Kidney (tissue), 14 donors: ENCODE measurements around the gene ADAMTS14. TPM values are rescaled to one million over a fixed set of nuclear protein-coding genes. Genes with fewer than 3 reads are reported as not detected.

Source experiments
- DNase-seq, 5 donors: peaks; one replicate each; pipeline ENCODE4 v3.0.0-alpha.2; 2013 to 2020
- FAIRE-seq: peaks from 2 replicates; lab custom pipeline; 2012; peaks lifted over from hg19 to GRCh38; lab: Jason Lieb, UNC
- H3K27ac ChIP-seq, 2 donors: one replicate each; pipeline ENCODE4 v1.7.0; 2013; ENCODE audit warnings: low read depth in 2 of 2, low read length in 2 of 2, inconsistent platforms in 1 of 2
- H3K27me3 ChIP-seq: one replicate; pipeline ENCODE4 v1.7.1; 2013; ENCODE audit warnings: low read length, inconsistent platforms; ENCODE audit not compliant: control insufficient read depth, insufficient read depth
- H3K36me3 ChIP-seq, 3 donors: one replicate each; pipeline versions ENCODE4 v1.7.0 to v1.7.1; 2013; ENCODE audit warnings: low read length in 3 of 3, control low read depth in 1 of 3, inconsistent platforms in 1 of 3; ENCODE audit not compliant: insufficient read depth in 3 of 3, control insufficient read depth in 2 of 3
- H3K4me1 ChIP-seq, 3 donors: one replicate each; pipeline versions ENCODE4 v1.7.0 to v1.7.1; 2013; ENCODE audit warnings: low read length in 3 of 3, inconsistent platforms in 1 of 3, low read depth in 1 of 3; ENCODE audit not compliant: control insufficient read depth in 2 of 3, insufficient read depth in 2 of 3
- H3K4me3 ChIP-seq, 3 donors: one replicate each; pipeline versions ENCODE4 v1.7.0 to v1.8.1; 2013; ENCODE audit warnings: low read length in 3 of 3, control low read depth in 1 of 3, inconsistent platforms in 1 of 3
- H3K9ac ChIP-seq, 3 donors: one replicate each; pipeline versions ENCODE4 v1.7.0 to v1.7.1; 2013; ENCODE audit warnings: low read length in 3 of 3, control low read depth in 1 of 3, inconsistent platforms in 1 of 3
- H3K9me3 ChIP-seq, 3 donors: one replicate each; pipeline versions ENCODE4 v1.7.0 to v1.7.1; 2013; ENCODE audit warnings: low read length in 3 of 3, control low read depth in 1 of 3, inconsistent platforms in 1 of 3; ENCODE audit not compliant: control insufficient read depth in 2 of 3, insufficient read depth in 1 of 3
- intact Hi-C: fragments of 100-400 bp; cut with DNase I; formaldehyde crosslinking; loops from one replicate; pipeline ENCODE4 v1.11.1; 2022
- polyA plus RNA-seq: library from polyadenylated mRNA; stranded (reverse); fragments of 350-450 nt; fragmentation: Illumina TruSeq; extraction: RNeasy Lipid Tissue Mini Kit (QIAGEN cat#74804); gene quantifications from one replicate; pipeline ENCODE4 v1.2.3, GENCODE V29; 2014; ENCODE audit warnings: low read depth, low replicate concordance; ENCODE audit not compliant: insufficient read depth
- total RNA-seq: library from RNA; stranded (reverse); fragmentation: NEBNext Ultra II Directional; extraction: Animal tissue kit (Norgen Biotek cat#: 25700); gene quantifications from one replicate; pipeline ENCODE4 v1.2.1, GENCODE V29; 2021
- TF ChIP-seq, protein P1 (sequence below): IDR thresholded peaks from 3 replicates; pipeline ENCODE4 v1.5.1; 2012; ENCODE audit warnings: mild to moderate bottlenecking, moderate library complexity, borderline replicate concordance; ENCODE audit not compliant: insufficient read depth; ENCODE audit errors: extremely low read depth
- donor health status: control.
- donor health status: control.
- donor health status: control.
- donor health status: control.
- donor health status: control.
- donor health status: DM: yes; HTN: yes; CAD: no.
- donor health status: Normal renal cell carcinoma (clear cell type).

Gene ADAMTS14
- total and polyA plus RNA-seq, 2 donors from 2014 or later, result 0.47 TPM; not detected in 1

- H3K36me3 ChIP-seq, result no peaks in the 10 kb centered on the region
- intact Hi-C loops, result no loop called here
- H3K9me3 ChIP-seq, result no peaks in the 10 kb centered on the region
- H3K4me3 ChIP-seq, result no peak overlapping the region
- FAIRE-seq (no peak), DNase-seq (peak in 1 of 5 donors; percentile 49)
- TF ChIP-seq, protein P1, sequence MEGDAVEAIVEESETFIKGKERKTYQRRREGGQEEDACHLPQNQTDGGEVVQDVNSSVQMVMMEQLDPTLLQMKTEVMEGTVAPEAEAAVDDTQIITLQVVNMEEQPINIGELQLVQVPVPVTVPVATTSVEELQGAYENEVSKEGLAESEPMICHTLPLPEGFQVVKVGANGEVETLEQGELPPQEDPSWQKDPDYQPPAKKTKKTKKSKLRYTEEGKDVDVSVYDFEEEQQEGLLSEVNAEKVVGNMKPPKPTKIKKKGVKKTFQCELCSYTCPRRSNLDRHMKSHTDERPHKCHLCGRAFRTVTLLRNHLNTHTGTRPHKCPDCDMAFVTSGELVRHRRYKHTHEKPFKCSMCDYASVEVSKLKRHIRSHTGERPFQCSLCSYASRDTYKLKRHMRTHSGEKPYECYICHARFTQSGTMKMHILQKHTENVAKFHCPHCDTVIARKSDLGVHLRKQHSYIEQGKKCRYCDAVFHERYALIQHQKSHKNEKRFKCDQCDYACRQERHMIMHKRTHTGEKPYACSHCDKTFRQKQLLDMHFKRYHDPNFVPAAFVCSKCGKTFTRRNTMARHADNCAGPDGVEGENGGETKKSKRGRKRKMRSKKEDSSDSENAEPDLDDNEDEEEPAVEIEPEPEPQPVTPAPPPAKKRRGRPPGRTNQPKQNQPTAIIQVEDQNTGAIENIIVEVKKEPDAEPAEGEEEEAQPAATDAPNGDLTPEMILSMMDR, result no peak
- H3K27ac ChIP-seq, result no peak overlapping the region
- H3K27me3 ChIP-seq, result no peaks in the 10 kb centered on the region
- no peak overlapping the region for H3K9ac ChIP-seq
- peaks cover 0 to 11% (median 6%) of the 10 kb centered on the region in 3 donors for H3K4me1 ChIP-seq
Observed at GRCh38 chr10:70756700-70757360, 84.5 kb downstream of the ADAMTS14 start.

- Histone ChIP-seq H3K4me1 (peaks cover 0 to 11% (median 6%) of the 10 kb centered on the region in 3 donors), H3K36me3 (no peaks in the 10 kb centered on the region), H3K4me3 (no peak overlapping the region), H3K9me3 (no peaks in the 10 kb centered on the region), H3K27ac (no peak overlapping the region), H3K9ac (no peak overlapping the region), H3K27me3 (no peaks in the 10 kb centered on the region)
- TF ChIP-seq, protein P1, result no peak
- intact Hi-C loops, result no loop called here
- FAIRE-seq, result no peak
- peak in 1 of 5 donors; percentile 69 for DNase-seq
Observed at GRCh38 chr10:70757856-70758255, 85.5 kb downstream of the ADAMTS14 start.

DNA sequence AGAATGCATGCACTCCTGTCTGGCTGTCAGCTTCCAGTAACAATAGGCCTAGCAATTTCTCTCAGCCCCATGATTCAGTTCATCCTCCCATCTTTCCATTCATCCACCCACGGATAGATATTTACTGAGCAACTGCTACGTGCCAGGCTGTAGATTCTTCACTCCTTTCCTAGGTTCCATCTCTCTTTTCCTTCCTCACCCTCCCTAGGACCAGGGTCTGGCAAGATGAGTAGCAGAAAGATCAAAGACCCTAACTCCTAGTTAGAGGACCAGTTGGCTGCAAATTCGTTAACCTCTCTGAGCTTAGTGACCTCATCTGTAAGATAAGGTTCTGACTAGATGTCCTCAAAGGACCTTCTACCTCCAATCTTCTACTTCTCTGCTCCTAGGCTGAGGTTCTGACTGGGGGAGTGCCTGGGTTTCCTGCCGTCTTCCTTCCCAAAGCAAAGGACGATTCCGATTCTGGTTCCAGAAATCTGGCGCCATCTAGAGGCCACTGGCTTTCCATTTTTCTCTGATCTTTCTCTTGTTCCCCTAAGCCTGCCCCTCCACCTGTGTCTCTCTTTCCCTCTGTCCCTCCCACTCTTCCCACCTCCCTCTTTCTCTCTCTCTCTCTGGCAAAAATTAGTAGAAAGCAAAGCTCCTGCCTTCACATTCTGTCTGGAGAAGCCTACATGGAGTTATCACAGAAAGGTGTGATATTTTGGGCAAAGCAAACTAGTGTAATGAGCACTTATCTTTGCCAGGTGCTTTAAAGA is 86.6 kb downstream of the ADAMTS14 start:
- intact Hi-C loops, result no loop called here
- H3K27me3 ChIP-seq, result no peaks in the 10 kb centered on the region
- H3K36me3 ChIP-seq, result no peaks in the 10 kb centered on the region
- FAIRE-seq (no peak), DNase-seq (peak; percentile 54 to 90 (median 81))
- peaks cover 0 to 6% (median 4%) of the 10 kb centered on the region in 3 donors for H3K4me1 ChIP-seq
- no peak overlapping the region for H3K27ac ChIP-seq
- H3K9me3 ChIP-seq, result no peaks in the 10 kb centered on the region
- TF ChIP-seq, protein P1, result peak; percentile 86
- H3K9ac ChIP-seq, result peak overlapping the region in 1 of 3 donors; percentile 14
- H3K4me3 ChIP-seq, result no peak overlapping the region
